Epithelial cell of proximal tubule (primary cell): ENCODE results near the gene ZNF524. TPM values are rescaled to one million over a fixed set of nuclear protein-coding genes. Genes with fewer than 3 reads are reported as not detected.
A peak's percentile ranks its signal among the peaks of the same experiment; 100 is the strongest.

Source experiments
- DNase-seq: peaks from one replicate; pipeline ENCODE4 v3.0.0-alpha.2; 2011; ENCODE audit warnings: low read depth
- H3K4me3 ChIP-seq: 2 replicates; pipeline ENCODE4 v1.5.1; 2011; ENCODE audit warnings: low read depth, mild to moderate bottlenecking, low read length
- CTCF ChIP-seq: conservative IDR thresholded peaks from 2 replicates; pipeline ENCODE4 v1.5.1; 2012; ENCODE audit warnings: low read depth, mild to moderate bottlenecking, low read length
- total RNA-seq: library from RNA; depleted of rRNA; stranded (reverse); fragments of >200 nt; gene quantifications from 2 replicates; pipeline ENCODE4 v1.2.3, GENCODE V29; 2015

Gene ZNF524
- total RNA-seq, 1 donor from 2014 or later, result 18.0 TPM

DNA sequence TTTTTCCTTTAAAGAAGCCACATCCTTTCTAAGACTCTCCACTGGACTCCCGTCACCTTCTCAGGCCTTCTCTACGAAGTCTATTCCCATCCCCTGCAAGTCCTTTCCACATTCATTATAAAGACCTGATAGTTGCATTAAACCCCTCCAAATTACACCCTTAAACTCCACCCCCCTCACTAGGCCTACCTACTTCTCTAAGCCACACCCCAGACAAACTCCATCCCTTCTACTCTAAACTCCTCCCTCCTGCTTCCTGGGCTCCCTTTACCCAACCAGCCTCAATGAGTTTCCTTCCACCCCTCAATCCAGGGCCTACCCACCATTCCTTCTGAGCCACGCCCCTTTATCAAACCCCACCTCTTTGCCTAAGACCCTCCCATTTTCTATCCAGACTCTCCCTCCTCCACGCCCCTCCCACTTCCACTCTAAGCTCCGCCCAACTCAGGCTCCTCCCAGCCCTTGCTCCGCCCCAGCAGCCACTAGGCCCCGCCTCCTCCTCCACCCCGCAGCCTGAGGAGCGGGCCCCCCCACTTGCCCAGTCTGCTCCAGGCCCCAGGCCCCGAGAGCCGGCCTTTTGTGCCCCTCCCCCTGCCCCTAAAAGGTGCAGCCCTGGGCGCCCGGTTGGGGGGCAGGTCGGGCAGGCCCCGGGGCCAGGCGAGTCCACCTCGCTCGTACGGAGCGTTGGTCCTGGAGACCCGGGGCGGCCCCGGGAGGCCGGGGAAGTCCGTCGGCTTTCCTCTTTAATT, 1.2 kb upstream of the ZNF524 start:
- TF ChIP-seq CTCF, result no peak
- peak; percentile 90 for DNase-seq
- peak overlapping the region; percentile 82 for H3K4me3 ChIP-seq

- DNase-seq, result peak; percentile 85
- H3K4me3 ChIP-seq, result peak within 1 kb of the TSS; percentile 82
- TF ChIP-seq CTCF, result no peak
These were observed 633 bp upstream of the ZNF524 start, which contains the start of gene FIZ1 for GRCh38 chr19:55599468-55599841. Gene FIZ1, minus strand, starts transcription at chr19:55599517. Its CDS starts 1,652 bp downstream, at chr19:55597865.

- peak overlapping the region; percentile 82 for H3K4me3 ChIP-seq
- DNase-seq, result no peak
- TF ChIP-seq CTCF, result no peak
These were observed 557 bp downstream of the ZNF524 start for GRCh38 chr19:55600662-55601028.

GRCh38 chr19:55601084-55601483, 996 bp downstream of the ZNF524 start:
- peak overlapping the region; percentile 82 for H3K4me3 ChIP-seq
- DNase-seq, result no peak
- TF ChIP-seq CTCF, result no peak

DNA sequence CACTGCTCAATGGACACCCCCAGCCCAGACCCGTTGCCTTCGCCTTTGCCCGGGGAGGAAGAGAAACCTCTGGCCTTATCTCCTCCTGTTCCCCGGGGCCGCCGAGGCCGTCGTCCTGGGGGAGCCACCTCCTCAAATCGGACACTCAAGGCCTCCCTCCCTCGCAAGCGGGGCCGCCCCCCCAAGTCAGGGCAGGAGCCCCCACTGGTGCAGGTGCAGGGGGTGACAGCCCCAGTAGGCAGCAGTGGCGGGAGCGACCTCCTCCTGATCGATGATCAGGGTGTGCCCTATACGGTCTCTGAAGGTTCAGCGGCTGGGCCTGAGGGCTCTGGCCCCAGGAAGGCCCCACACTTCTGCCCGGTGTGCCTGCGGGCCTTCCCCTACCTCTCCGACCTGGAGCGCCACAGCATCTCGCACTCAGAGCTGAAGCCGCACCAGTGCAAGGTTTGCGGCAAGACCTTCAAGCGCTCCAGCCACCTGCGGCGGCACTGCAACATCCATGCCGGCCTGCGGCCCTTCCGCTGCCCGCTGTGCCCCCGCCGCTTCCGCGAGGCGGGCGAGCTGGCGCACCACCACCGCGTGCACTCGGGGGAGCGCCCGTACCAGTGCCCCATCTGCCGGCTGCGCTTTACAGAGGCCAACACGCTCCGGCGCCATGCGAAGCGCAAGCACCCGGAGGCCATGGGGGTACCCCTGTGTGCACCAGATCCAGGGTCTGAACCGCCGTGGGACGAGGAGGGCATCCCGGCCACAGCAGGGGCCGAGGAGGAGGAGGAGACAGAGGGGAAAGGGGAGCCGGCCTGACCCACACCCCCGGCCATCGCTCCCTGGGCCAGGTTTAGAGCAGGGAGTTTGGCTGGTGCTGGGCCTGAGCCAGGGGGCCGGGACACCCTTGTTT, 2.3 kb downstream of the ZNF524 start:
- no peak overlapping the region for H3K4me3 ChIP-seq
- DNase-seq, result no peak
- no peak for TF ChIP-seq CTCF

GRCh38 chr19:55603115-55603514, 3.0 kb downstream of the ZNF524 start:
- H3K4me3 ChIP-seq, result no peak overlapping the region
- DNase-seq, result no peak
- TF ChIP-seq CTCF, result no peak
